NCI-H2107 (cell line): ENCODE results near the gene SYNPR.
"Not testable (repeated sequence)": the region's sequence is repeated elsewhere in the genome, so short reads cannot be mapped to it uniquely, and the experiment has no call there.

Experiments
- DNase-seq: peaks from one replicate; lab custom pipeline; 2025; lab: John Stamatoyannopoulos, UW

SYNPR gene

GRCh38 chr3:63631670-63632069 lies 353.6 kb downstream of the SYNPR start:
- DNase-seq = no peak

- DNase-seq = no peak
Observed at GRCh38 chr3:63635186-63635585, 357.1 kb downstream of the SYNPR start.

DNA sequence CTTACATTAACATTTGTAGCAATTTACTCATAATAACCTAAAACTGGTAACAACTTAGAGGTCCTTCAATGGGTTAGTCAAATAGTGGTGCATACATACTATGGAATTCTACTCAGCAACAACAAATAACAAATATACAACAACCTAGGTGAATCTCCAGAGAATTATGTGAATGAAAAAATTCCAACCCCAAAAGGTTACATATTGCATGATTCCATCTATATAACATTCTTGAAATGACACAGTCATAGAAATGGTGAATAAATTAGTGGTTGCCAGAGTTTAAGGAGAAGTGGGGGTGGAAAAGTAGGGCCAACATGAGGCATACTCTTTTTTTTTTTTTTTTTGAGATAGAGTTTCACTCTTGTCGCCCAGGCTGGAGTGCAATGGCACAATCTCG lies 361.7 kb downstream of the SYNPR start:
- no peak for DNase-seq

DNA sequence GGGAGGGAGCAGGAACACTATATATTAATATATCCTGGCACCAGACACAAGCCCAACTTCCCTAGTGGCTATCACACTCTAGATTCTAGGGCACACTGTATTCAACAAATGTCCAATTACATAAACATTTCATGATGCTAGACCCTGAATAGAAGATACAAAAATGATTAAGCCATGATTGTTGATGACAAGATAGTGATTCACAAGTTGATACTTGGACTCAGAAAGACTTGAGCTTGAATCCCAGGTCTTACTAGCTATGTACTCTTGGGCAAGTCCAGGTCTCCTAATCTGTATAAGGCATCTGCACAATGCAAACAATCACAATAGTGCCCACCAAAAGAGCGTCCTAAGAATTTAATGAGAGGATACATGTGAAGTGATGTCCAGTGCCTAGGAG lies 364.4 kb downstream of the SYNPR start:
- no peak for DNase-seq

- DNase-seq = no peak
Observed at GRCh38 chr3:63644212-63644797, 366.2 kb downstream of the SYNPR start.

DNA sequence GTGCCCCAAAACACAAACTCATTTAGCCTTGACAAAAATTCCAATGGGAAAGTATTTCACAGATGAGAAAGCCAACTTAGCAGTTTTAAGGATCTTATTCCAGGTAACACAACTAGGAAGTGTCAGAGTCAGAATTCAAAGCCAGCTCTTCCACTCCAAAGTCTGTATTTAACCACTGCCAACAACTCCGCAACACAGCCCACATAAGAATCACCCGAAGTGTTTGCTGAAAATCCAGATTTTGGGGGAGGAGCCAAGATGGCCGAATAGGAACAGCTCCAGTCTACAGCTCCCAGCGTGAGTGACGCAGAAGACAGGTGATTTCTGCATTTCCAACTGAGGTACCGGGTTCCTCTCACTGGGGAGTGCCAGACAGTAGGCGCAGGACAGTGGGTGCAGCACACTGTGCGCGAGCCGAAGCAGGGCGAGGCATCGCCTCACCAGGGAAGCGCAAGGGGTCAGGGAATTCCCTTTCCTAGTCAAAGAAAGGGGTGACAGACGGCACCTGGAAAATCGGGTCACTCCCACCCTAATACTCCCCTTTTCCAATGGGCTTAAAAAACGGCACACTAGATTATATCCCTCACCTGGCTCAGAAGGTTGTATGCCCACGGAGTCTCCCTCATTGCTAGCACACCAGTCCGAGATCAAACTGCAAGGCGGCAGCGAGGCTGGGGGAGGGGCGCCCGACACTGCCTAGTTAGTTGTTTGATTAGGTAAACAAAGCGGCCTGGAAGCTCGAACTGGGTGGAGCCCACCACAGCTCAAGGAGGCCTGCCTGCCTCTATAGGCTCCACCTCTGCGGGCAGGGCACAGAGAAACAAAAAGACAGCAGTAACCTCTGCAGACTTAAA lies 367.0 kb downstream of the SYNPR start:
- DNase-seq = not testable (repeated sequence)

- no peak for DNase-seq
Observed at GRCh38 chr3:63652066-63652725, 374.1 kb downstream of the SYNPR start, which contains the start of gene SNTN. TSS of gene SNTN (plus strand) at chr3:63652675. CDS start at chr3:63652688, 13 bp downstream.

GRCh38 chr3:63654211-63654610 lies 376.1 kb downstream of the SYNPR start:
- no peak for DNase-seq

DNA sequence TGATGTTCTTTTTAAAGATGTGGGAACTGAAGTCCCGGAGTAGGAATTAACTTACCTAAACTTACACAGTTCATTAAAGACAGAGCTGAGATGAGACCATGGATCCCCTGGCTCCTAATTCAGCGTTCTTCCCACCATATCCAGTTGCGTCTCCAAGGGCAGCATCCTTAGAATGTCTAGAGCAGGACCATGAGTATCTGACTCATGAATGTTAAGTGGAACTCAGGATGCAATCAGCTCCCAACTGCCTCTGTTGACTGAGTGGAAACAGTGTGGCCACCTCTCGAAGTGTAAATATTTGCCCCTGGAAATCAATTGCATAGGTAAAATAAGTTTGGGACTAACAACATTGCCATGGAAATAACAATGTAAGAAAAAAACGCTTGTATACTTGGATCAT lies 376.8 kb downstream of the SYNPR start:
- DNase-seq = no peak

DNA sequence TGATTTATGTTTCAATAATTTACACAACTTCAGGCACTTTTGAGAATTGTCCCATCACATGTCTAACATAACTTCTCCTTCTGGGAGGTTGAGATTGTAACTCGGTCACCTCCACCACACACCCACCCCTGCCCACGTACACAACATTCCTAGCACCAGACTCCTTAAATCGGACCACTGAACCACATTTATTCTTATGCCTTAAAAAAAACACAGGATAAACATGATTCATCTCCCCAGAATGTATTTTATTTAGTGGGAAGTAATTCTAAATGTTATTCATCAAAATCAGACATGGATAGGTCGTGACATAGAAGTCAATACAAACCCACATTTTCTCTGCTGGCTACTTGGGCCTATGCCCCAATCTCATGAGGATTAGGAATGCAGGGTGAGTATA lies 377.4 kb downstream of the SYNPR start:
- DNase-seq = no peak

- no peak for DNase-seq
Observed at GRCh38 chr3:63656786-63657185, 378.7 kb downstream of the SYNPR start.

DNA sequence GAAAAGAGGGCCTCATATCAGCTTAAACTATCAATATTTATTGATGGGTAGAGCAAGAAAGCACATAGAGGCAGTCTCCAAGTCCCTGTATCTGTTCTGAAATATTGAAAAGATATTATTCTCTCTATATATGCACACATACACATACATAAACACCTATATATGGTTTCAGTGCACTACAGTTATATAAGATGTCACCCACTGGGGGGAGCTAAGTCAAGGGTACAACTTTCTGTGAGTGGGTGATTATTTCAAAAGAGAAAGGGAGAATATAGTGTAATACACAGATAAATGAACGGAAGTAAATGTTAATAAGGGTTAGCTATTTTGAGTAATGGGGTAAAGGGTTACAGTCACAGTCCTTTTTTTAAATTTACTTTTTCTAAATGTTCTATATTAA lies 383.1 kb downstream of the SYNPR start:
- no peak for DNase-seq

- no peak for DNase-seq
Observed at GRCh38 chr3:63662011-63662410, 383.9 kb downstream of the SYNPR start.

- DNase-seq = no peak
Observed at GRCh38 chr3:63662500-63662899, 384.4 kb downstream of the SYNPR start.
